ENCODE measurements around the gene OCIAD1. TPM values are rescaled to one million over a fixed set of nuclear protein-coding genes. Genes with fewer than 3 reads are reported as not detected.

OCIAD1 gene
- total RNA-seq, 1 donor from 2014 or later: 128 TPM

DNA sequence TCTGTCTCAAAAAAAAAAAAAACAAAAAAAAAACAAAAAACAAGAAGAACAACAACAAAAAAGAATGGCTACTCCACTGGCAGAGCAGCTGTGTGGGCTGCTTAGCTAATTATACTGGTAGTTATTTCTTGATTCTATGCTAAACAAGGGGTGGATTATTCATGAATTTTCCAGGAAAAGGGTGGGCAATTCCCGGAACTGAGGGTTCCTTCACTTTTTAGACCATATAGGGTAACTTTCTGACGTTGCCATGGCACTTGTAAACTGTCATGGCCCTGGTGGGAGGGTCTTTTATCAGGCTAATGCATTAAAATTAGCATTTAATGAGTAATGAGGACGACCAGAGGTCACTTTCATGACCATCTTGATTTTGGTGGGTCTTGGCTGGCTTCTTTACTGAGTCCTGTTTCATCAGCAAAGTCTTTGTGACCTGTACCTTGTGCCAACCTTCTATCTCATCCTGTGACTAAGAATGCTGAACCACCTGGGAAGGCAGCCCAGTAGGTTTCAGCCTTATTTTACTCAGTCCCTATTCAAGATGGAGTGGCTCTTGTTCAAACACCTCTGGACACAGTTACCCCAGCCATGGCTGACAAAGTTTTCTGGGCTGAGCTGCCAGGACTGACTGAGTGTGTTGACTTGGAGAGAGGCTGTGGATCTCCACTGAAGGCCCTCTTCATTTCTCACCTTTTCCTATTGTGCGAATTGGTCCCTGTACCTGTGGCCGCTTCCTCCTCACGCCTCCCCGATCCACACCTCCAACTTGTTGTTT lies 77.0 kb downstream of the OCIAD1 start:
- intact Hi-C loops (cut with DNase I): no loop called here
- no peak for DNase-seq (ENCODE audit: missing footprints)
- ATAC-seq: no peak

- DNase-seq (ENCODE audit: missing footprints): no peak
- intact Hi-C loops (cut with DNase I): no loop called here
- ATAC-seq: no peak
These were observed 77.8 kb downstream of the OCIAD1 start for GRCh38 chr4:48908687-48909086.

GRCh38 chr4:48909697-48910096 lies 78.8 kb downstream of the OCIAD1 start:
- intact Hi-C loops (cut with DNase I): no loop called here
- DNase-seq (ENCODE audit: missing footprints): no peak

GRCh38 chr4:48910511-48910910 lies 79.6 kb downstream of the OCIAD1 start:
- DNase-seq (ENCODE audit: missing footprints) (no peak), ATAC-seq (no peak)
- intact Hi-C loops (cut with DNase I): no loop called here

More at GRCh38 chr4:48909697-48910096, 78.8 kb downstream of the OCIAD1 start:
- no peak for ATAC-seq

Other genes starting within 250 kb of the OCIAD1 start
- gene FRYL, start 50.8 kb upstream of the OCIAD1 start, total RNA-seq: 36.2 TPM
- 18.5 TPM for gene OCIAD2, start 75.7 kb downstream of the OCIAD1 start, total RNA-seq
- gene CWH43, start 155.2 kb downstream of the OCIAD1 start, total RNA-seq: not detected

Measured in Right ventricle myocardium inferior (tissue), 1 donor.